ENCODE data around the gene ARL4C. TPM values are rescaled to one million over a fixed set of nuclear protein-coding genes. Genes with fewer than 3 reads are reported as not detected.

The ARL4C gene
- total RNA-seq, 1 donor from 2014 or later, result 18.8 TPM

GRCh38 chr2:234492717-234493485 lies 4.0 kb downstream of the ARL4C start:
- peak overlapping the region in 1 of 2 donors; percentile 95 for H3K4me3 ChIP-seq
- intact Hi-C loops (cut with DNase I), result no loop called here
- H3K36me3 ChIP-seq, result no peaks in the 10 kb centered on the region
- TF ChIP-seq CTCF (IDR thresholded peaks at IDR 0.05), result no peak
- peaks cover 8 to 9% of the 10 kb centered on the region in 2 donors for H3K4me1 ChIP-seq
- H3K27ac ChIP-seq, result no peak overlapping the region
- H3K9me3 ChIP-seq, result no peaks in the 10 kb centered on the region
- no peaks in the 10 kb centered on the region for H3K27me3 ChIP-seq
- DNase-seq (ENCODE audit: low spot score in 2 of 2), result no peak

GRCh38 chr2:234491897-234492296 lies 5.0 kb downstream of the ARL4C start:
- Histone ChIP-seq H3K9me3 (no peaks in the 10 kb centered on the region), H3K4me1 (peaks cover 8 to 9% of the 10 kb centered on the region in 2 donors), H3K36me3 (no peaks in the 10 kb centered on the region), H3K4me3 (no peak overlapping the region), H3K27me3 (no peaks in the 10 kb centered on the region), H3K27ac (no peak overlapping the region)
- no peak for DNase-seq (ENCODE audit: low spot score in 2 of 2)
- no peak for TF ChIP-seq CTCF (IDR thresholded peaks at IDR 0.05)
- intact Hi-C loops (cut with DNase I), result no loop called here

GRCh38 chr2:234491281-234491680 lies 5.6 kb downstream of the ARL4C start:
- no peaks in the 10 kb centered on the region for H3K36me3 ChIP-seq
- no peaks in the 10 kb centered on the region for H3K27me3 ChIP-seq
- H3K4me3 ChIP-seq, result no peak overlapping the region
- no peak overlapping the region for H3K27ac ChIP-seq
- intact Hi-C loops (cut with DNase I), result no loop called here
- H3K4me1 ChIP-seq, result peaks cover 8 to 9% of the 10 kb centered on the region in 2 donors
- H3K9me3 ChIP-seq, result no peaks in the 10 kb centered on the region
- no peak for DNase-seq (ENCODE audit: low spot score in 2 of 2)
- TF ChIP-seq CTCF (IDR thresholded peaks at IDR 0.05), result no peak

- Histone ChIP-seq H3K27ac (no peak overlapping the region), H3K9me3 (no peaks in the 10 kb centered on the region), H3K36me3 (no peaks in the 10 kb centered on the region), H3K4me1 (peaks cover 3 to 5% of the 10 kb centered on the region in 2 donors), H3K4me3 (no peak overlapping the region), H3K27me3 (no peaks in the 10 kb centered on the region)
- TF ChIP-seq CTCF (IDR thresholded peaks at IDR 0.05), result no peak
- no peak for DNase-seq (ENCODE audit: low spot score in 2 of 2)
- intact Hi-C loops (cut with DNase I), result no loop called here
Observed at GRCh38 chr2:234490271-234491091, 6.4 kb downstream of the ARL4C start.

GRCh38 chr2:234488913-234489451 lies 7.9 kb downstream of the ARL4C start:
- intact Hi-C loops (cut with DNase I), result no loop called here
- Histone ChIP-seq H3K27me3 (no peaks in the 10 kb centered on the region), H3K4me1 (no peaks in the 10 kb centered on the region), H3K4me3 (no peak overlapping the region), H3K9me3 (no peaks in the 10 kb centered on the region), H3K27ac (no peak overlapping the region), H3K36me3 (no peaks in the 10 kb centered on the region)
- no peak for DNase-seq (ENCODE audit: low spot score in 2 of 2)
- TF ChIP-seq CTCF (IDR thresholded peaks at IDR 0.05), result no peak
